AG04450 (cell line): ENCODE data around the gene INCA1. TPM values are rescaled to one million over a fixed set of nuclear protein-coding genes. Genes with fewer than 3 reads are reported as not detected.
A peak's percentile ranks its signal among the peaks of the same experiment; 100 is the strongest.

ENCODE experiments used
- CTCF ChIA-PET: fragments of 300-600, 350-600 bp; formaldehyde crosslinking; extraction: SDS; loops from one replicate; lab custom pipeline; 2022; ENCODE audit warnings: antibody characterized with exemption, inconsistent platforms; lab: Charles Lee
- POLR2A ChIA-PET: fragments of 350-600 bp; formaldehyde crosslinking; extraction: SDS; loops from one replicate; lab custom pipeline; 2021; ENCODE audit warnings: antibody characterized with exemption, inconsistent platforms; lab: Yijun Ruan, JAX
- DNase-seq: peaks from one replicate; pipeline ENCODE4 v3.0.0-alpha.2; 2011; ENCODE audit warnings: low read depth, low spot score
- H3K27ac ChIP-seq: one replicate; pipeline ENCODE4 v1.5.1; 2012; ENCODE audit warnings: low read depth, low read length, control low read depth
- H3K27me3 ChIP-seq: one replicate; pipeline ENCODE4 v1.6.0; 2012; ENCODE audit warnings: low read length; ENCODE audit not compliant: control insufficient read depth, insufficient read depth
- H3K4me3 ChIP-seq: 2 replicates; pipeline ENCODE4 v1.5.1; 2011; ENCODE audit warnings: mild to moderate bottlenecking, low read depth, low read length, control low read depth
- H3K9me3 ChIP-seq: 2 replicates; pipeline ENCODE4 v1.5.1; 2012; ENCODE audit warnings: low read length; ENCODE audit not compliant: control insufficient read depth, insufficient read depth
- polyA plus RNA-seq: library from polyadenylated mRNA; depleted of rRNA; stranded (reverse); fragments of >200 nt; gene quantifications from 2 replicates; pipeline ENCODE4 v1.2.3, GENCODE V29; 2011
- TF ChIP-seq, protein P1 (sequence below): IDR thresholded peaks from 2 replicates; pipeline ENCODE4 v1.5.1; 2011; ENCODE audit warnings: low read depth, low read length, control low read depth, inconsistent platforms

The INCA1 gene
- polyA plus RNA-seq, 1 experiment, result 0.29 TPM

DNA sequence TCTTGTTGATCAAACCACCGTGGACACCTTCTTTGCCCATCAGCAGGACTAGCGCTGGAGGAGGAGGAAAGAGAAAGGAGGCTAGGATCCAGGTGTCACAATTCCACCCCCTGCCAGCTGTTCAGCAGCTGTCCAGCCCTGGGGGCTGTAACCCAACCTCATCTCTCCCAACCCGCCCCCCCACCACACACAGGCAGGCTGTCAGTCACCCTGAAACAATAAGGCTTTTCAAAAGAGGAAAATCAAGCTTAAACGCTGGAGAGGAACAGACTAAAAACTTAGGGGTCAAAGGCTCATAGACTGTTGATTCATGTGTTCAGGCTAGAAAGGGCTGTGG, 51.4 kb downstream of the INCA1 start:
- Histone ChIP-seq H3K27me3 (no peaks in the 10 kb centered on the region), H3K4me3 (peak overlapping the region; percentile 99), H3K27ac (peak overlapping the region; percentile 82), H3K9me3 (peaks cover 3% of the 10 kb centered on the region; the same call in 1 of the 2 replicates)
- POLR2A ChIA-PET, result interaction anchor here (9.1 kb wide), 1 partner anchor 21 kb away, joined by 128 read pairs; the partner anchor contains the start of gene SPAG7
- DNase-seq, result no peak
- CTCF ChIA-PET, result interaction anchor here (0.6 kb wide), 1 partner anchor 42 kb away, joined by 3 read pairs; no protein-coding TSS in a partner anchor
- TF ChIP-seq, protein P1, sequence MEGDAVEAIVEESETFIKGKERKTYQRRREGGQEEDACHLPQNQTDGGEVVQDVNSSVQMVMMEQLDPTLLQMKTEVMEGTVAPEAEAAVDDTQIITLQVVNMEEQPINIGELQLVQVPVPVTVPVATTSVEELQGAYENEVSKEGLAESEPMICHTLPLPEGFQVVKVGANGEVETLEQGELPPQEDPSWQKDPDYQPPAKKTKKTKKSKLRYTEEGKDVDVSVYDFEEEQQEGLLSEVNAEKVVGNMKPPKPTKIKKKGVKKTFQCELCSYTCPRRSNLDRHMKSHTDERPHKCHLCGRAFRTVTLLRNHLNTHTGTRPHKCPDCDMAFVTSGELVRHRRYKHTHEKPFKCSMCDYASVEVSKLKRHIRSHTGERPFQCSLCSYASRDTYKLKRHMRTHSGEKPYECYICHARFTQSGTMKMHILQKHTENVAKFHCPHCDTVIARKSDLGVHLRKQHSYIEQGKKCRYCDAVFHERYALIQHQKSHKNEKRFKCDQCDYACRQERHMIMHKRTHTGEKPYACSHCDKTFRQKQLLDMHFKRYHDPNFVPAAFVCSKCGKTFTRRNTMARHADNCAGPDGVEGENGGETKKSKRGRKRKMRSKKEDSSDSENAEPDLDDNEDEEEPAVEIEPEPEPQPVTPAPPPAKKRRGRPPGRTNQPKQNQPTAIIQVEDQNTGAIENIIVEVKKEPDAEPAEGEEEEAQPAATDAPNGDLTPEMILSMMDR, result no peak

DNA sequence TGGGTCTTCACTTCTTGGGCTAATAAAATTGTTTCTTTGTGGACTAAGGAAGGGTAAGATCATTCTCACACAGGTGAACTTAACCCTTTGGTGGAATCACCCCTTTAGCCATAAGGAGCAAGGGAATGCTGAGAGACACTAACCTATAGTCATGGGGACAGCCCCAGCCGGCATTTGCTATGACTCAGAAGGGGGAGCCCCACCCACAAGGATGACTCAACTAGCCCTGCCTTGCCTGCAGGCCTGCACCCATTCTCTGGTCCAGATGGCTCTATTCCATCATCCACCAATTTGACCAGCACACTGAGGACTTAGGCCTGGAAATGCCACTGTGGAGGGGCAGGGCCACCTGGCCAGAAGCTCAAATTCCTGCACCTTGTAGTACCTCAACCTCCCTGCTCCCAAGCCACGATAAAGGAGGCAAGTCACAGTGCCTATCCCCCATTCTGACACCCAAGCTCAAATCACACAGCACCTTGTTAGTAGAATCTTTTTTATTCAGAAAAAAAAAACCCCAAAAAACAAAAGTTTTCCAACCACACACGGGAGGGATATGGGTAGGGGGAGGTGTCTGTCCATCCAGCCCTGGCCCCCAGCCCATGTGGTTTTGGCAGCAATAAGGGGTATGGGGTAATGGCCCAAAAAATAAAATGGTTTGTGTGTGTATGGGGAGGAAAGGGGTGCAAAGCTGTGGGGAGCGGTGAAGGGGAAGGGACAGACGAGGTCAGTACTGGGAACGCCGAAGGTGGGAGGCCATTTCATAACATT, 52.0 kb downstream of the INCA1 start:
- H3K4me3 ChIP-seq, result peak overlapping the region; percentile 99
- POLR2A ChIA-PET, result interaction anchor here (9.1 kb wide), 1 partner anchor 22 kb away, joined by 128 read pairs; the partner anchor contains the start of gene SPAG7

DNA sequence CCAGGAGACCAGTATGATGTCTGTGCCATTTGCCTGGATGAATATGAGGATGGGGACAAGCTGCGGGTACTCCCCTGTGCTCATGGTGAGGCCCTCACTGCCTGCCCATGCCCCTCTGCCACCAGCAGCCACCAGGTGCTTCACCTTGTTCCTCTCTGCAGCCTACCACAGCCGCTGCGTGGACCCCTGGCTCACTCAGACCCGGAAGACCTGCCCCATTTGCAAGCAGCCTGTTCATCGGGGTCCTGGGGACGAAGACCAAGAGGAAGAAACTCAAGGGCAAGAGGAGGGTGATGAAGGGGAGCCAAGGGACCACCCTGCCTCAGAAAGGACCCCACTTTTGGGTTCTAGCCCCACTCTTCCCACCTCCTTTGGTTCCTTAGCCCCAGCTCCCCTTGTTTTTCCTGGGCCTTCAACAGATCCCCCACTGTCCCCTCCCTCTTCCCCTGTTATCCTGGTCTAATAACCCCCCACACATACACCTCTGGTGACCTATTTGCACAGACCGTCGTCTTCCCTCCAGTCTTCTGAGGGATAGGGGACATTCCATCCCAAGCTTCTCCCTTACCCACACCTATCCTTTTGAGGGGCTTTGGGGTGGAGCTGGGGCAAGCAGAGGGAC, 52.7 kb downstream of the INCA1 start:
- H3K4me3 ChIP-seq, result peak overlapping the region; percentile 99
- POLR2A ChIA-PET, result interaction anchor here (1.3 to 9.1 kb wide), 2 partner anchors 9 to 23 kb away, joined by 3 to 128 read pairs; partner anchors contain the start of gene SPAG7
- peaks cover 3% of the 10 kb centered on the region; the same call in 1 of the 2 replicates for H3K9me3 ChIP-seq
- CTCF ChIA-PET, result interaction anchor here (0.9 to 1.1 kb wide), 2 partner anchors 36 to 43 kb away, joined by 3 to 4 read pairs; partner anchors contain the start of gene CAMTA2
- peak overlapping the region; percentile 82 for H3K27ac ChIP-seq
- no peaks in the 10 kb centered on the region for H3K27me3 ChIP-seq
- TF ChIP-seq, protein P1, result no peak
- DNase-seq, result no peak

More for the DNA sequence above, 52.0 kb downstream of the INCA1 start:
- CTCF ChIA-PET, result interaction anchor here (0.9 to 1.1 kb wide), 2 partner anchors 37 to 42 kb away, joined by 3 to 4 read pairs; partner anchors contain the start of gene CAMTA2
- TF ChIP-seq, protein P1, result no peak
- Histone ChIP-seq H3K27me3 (no peaks in the 10 kb centered on the region), H3K9me3 (peaks cover 3% of the 10 kb centered on the region; the same call in 1 of the 2 replicates), H3K27ac (peak overlapping the region; percentile 82)
- DNase-seq, result peak; percentile 75

DNA sequence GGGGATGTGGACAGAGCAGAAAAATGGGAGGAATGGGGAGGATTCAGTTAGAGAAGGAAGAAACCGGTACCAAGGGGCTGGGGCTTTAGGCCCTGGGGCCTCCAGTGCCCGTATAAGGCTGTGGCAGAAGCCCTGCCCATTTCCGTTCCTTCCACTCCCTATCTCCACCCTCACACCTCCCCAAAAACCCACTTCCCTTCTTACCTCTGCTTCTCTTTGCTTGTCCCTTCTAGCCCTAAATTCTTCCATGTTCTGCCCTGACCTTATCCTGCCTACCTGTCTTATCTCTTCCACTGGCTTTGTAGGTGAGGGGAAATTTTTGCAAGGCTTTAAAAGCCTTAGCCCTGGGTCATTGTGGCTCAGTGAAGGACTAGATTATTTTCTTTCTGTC, 53.2 kb downstream of the INCA1 start:
- no peaks in the 10 kb centered on the region for H3K27me3 ChIP-seq
- ChIA-PET CTCF (no interaction called here), POLR2A (interaction anchor here (1.3 kb wide), 1 partner anchor 9 kb away, joined by 3 read pairs; no protein-coding TSS in a partner anchor)
- H3K9me3 ChIP-seq, result peaks cover 3% of the 10 kb centered on the region; the same call in 1 of the 2 replicates
- H3K27ac ChIP-seq, result peak overlapping the region; percentile 82
- TF ChIP-seq, protein P1, result no peak
- no peak for DNase-seq
- no peak overlapping the region for H3K4me3 ChIP-seq
